GM19438 (cell line): ENCODE measurements around the gene SVOP.

Experiments
- ATAC-seq: cut with Tn5 transposase; IDR thresholded peaks from one replicate; pipeline ENCODE4 v1.9.1; 2021; ENCODE audit warnings: low read depth; ENCODE audit not compliant: unreplicated experiment

Gene SVOP

DNA sequence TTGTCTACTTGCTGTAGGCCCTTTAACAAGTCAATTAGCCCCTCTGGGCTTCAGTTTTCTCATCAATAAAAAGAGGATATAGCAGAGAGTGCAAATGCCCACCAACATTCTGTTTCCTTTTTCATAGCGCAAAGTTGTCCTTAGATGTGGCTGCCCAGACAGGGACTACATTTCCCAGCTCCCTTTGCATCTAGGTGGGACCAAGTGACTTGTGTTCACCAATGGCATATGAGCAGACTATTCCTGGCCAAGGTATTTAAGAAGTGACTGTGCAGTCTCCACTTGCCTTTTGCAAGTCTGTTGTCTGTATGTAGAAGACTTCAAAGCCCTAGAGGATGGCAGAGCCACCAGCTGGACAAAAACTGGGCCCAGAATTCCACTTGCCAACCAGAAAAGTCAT lies 81.3 kb downstream of the SVOP start:
- ATAC-seq: no peak

DNA sequence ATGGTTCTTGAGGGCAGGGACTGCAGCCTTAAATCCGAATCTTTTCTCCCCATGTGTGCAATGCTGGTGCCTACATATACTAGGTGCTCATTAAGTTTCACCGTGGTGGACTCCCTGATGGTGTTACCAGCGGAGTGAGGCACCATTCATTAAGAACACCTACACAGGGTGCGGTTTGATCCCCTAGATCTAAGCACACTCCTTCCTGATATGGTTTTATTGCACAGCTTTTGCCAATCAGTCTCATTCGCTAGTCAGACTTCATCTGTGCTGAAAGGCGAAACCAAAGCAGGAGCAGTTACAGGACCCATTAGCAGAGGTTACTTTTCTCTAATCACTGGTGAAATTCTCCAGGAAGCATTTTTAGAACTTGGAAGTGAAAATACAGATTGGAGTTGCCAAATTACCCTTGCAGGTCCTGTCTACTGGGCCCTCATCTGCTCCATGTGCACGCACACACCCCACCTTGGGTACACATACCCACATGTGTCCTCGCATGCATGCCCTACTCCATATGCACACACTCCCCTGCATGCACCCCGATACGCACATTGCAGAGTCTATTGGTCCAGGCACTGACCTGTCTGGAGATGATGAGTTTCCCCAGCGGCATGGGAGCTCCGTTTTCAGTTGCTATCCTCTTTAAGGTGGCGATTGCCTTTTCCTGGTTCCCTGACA lies 82.5 kb downstream of the SVOP start:
- ATAC-seq: no peak

DNA sequence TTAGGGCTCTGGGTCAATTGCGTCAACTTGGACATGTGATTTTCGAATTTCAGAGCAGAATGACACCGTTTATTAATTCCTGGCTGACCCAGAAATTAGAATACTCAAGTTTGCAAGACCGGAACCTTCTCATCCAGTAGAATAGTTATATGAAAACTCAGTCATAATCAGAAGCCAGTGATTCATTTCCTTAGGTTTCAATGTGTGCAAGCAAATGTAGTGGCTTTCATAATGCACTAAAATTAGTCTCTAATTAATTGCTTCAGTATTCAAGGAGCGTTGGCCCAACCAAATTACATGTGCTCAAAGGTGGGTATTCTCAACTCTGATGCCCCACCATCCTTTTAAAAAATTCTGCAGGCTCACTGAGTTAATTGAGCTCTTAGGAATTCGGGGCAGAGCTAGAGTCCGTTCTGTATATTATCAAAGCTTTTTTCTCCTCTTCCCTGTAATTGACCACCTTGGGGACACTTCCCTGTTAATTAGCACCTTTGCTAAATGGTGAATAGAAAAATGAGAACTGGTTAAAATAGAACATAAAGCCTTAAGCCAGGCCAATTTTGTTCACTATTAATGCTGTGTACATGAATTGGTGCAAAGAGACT lies 85.6 kb downstream of the SVOP start:
- no peak for ATAC-seq

DNA sequence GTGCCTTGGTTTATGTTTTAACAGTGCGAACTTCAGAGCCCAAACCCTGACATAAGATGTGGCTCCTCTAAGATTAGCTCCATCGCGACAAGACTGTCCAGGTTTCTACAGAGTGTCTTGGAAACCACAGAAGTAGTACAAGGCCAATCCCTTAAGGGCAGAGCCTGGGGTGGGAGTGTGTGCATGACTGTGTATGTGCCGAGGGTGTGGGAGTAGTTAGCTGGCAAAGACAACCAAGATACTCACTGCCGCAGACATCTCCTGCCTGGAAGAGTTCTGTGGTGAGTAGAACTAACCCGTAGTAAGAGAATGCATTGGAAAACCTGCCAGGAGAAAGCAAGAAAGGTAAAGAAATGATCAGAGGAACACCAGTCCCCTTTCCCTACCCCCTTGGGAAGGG lies 86.9 kb downstream of the SVOP start:
- ATAC-seq: no peak

DNA sequence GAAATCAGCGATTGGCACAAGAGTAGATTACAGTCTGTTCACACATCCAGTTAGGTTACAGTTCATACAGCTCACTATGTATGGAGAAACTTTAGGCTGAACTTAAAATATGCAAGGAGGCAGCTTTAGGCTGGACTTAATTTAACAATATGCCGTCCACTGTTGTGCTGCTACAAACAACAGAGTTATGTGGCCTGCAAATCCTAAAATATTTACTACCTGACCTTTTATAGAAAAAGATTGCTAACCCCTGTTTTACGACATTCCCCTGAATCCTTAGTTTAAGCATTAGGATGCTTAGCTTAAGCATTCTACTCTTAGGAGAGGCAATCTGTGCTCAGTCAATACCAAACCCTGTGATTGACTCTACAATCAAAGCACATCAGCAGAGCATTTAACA lies 90.1 kb downstream of the SVOP start:
- ATAC-seq: no peak

DNA sequence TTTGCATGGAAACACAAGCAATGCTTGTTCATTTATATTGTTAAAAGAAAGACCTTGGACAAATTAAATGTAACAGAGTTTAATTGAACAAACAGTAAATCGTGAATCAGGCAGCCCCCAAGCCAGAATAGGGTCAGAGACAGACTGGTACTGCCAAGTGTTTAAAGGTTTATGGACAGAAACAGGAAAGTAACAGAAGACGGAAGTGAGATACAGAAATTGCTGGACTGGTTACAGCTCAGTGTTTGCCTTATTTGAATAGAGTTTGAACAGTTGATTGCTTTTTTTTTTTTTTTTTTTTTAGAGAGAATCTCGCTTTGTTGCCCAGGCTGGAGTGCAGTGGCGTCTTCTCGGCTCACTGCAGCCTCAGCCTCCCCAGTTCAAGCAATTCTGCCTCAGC lies 90.7 kb downstream of the SVOP start:
- no peak for ATAC-seq

DNA sequence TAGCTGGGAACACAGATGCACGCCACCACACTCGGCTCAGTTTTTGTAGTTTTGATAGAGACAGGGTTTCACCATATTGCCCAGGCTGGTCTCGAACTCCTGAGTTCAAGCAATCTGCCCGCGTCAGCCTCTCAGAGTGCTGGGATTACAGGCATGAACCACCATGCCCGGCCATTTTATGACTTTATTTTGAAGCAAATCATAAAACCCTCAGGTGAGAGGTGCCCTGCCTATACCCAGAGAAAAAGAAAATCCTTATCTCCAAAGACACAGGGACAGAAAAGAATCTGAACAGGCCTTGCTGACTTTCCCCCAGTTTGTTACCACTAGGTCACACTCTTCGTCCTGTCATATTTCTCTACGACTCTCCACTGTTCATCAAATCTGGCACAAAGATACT lies 92.2 kb downstream of the SVOP start:
- ATAC-seq: no peak

DNA sequence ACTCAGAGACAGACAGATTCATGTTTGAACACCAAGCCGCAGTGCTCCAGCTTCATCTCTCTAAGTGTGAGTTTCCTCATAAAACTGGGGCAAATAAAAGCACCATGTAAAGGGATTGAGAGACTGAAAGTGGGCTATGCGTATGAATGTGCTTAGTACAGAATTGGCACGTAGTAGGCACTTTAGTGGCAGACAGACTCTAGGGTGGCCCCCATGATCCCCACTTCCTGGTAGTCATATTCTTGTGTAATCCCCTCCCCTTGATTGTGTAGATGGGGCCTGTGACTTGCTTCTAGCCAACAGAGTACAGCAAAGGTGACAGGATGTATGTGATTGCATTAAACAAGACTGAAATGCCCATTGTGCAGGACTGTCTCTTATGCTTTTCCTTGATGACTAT lies 98.0 kb downstream of the SVOP start:
- ATAC-seq: no peak

DNA sequence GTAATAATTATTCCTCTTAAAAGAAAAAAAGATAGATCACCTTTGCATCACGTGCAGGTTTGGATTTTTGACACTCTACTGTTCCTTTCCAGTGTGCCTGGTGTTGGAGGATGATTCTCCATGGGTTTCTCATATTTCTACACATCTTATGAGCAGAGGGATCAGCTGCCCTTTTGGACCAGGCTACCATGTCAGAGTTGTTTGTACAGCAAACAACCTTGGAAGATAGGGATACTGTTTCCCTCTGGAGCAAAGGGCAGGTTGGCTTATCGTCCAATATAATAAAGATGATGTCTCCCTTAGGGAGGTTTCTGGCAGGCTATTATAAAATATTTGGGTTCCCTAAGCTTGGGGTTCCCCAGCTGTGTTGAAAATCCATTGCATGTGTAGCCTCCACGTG lies 98.9 kb downstream of the SVOP start:
- no peak for ATAC-seq

DNA sequence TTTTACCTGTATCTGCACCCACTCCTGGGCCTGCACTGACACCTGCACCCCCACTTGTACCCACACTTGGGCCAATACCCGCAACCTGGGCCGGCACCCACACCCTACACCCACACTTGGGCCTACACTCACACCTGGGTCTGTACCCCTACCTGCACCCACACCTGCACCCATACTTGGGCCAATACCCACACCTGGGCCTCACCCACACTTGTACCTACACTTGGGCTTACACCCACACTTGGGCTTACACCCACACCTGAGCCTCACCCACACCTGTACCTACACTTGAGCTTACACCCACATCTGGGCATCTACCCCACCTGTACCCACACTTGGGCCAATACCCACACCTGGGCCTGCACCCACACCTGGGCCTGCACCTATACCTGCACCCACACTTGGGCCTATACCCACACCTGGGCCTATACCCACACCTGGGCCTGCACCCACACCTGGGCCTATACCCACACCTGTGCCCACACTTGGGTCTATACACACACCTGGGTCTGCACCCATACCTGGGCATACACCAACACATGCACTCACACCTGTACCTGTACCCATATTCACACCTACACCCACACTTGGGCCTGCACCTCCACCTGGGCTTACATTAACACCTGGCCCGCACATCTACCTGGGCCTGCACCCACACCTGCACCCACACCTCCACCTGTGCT lies 101.8 kb downstream of the SVOP start:
- ATAC-seq: no peak

DNA sequence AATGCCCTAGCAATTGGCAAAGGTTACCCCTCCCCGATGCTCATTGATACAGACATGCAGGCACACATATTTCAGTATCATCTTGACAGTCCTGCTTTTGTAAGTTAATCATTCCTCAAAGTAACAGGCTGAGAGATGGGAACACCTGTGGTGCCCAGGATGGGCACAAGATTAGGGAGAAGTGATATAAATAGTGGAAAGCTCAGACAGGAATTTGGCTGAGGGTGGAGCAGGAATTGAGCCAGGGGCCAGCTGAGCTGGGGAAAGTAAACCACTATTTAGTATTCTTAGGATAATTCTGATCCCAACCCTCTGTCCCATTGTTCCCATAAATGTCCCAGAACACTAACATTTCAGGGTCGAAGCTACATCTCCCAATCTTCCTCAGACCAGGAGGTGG lies 102.7 kb downstream of the SVOP start:
- ATAC-seq: no peak

DNA sequence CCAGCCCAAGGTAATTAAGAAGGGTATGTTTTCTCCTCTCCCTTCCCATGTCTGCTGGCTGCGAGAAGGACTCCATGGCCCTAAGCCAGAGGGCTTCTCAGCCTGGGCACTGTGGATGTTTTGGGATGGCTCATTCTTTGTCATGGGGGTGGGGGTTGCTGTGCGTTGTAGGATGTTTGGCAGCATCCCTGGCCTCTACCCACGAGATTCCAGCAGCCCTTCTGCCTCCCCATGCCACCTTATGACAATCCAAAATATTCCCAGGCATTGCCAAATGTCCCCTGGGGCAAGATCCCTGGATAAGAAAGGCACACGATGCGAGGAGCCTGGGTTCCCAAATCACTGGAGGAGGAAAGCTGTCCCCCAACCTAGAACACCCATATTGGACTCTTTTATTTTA lies 104.5 kb downstream of the SVOP start:
- no peak for ATAC-seq

DNA sequence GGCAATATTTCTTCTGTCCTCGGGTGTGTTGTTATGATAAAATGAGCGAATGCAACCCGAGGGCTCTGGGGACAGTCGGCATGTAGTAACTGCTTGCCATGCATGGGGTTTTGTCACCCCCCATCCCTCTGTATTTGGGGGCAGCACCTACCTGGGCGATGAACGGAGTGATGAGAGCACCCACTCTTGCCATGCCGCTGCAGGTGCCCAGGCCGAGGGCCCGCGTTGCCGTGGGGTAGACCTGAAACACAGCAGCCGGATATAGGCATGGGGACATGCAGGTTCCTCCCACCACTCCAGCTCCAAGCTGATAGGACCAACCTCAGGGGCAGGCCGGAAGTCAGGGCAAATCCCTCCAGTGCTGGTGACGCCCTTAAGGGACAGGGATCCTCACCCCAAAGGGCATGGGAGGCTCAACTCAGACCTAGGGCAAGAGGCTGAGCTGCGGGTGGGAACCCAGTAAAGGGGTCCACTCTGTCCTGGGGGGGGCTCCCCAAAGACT lies 105.2 kb downstream of the SVOP start:
- no peak for ATAC-seq

DNA sequence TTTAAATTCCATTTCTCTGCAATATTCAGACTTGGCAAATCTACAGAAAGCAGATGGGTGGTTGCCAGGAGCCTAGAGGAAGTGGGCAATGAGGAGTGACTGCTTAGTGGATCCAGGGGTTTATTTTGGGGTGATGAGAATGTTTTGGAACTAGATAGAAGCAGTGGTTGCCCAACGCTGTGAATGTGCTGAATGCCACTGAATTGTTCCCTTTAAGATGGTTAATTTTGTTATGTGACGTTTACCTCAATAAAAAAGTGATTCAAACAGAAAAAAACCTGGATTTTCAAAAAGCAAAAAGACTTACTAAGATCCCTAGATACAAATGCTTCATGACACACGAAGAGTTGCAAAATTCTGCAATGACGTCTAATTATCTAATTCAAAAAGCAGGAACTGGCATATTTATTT lies 106.7 kb downstream of the SVOP start:
- ATAC-seq: no peak

DNA sequence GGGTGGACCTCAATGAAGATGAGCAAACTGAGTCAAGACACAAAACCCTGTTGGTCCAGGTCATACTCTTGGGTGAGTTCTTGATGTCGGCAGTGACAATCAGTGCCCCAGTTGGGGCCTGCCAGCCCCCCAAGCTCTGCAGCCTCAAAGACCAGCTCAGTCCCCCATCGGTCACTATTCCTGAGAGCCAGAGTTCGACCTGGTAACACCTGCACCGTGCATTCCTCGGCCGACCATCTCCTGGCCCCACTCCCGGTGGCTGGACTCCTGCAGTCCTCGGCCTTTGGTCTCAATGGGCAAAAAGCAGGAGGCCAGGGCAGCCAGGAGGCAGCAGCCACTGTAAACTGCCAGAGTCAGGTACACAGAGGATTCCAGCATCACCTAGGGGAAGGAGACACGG lies 108.5 kb downstream of the SVOP start:
- no peak for ATAC-seq

DNA sequence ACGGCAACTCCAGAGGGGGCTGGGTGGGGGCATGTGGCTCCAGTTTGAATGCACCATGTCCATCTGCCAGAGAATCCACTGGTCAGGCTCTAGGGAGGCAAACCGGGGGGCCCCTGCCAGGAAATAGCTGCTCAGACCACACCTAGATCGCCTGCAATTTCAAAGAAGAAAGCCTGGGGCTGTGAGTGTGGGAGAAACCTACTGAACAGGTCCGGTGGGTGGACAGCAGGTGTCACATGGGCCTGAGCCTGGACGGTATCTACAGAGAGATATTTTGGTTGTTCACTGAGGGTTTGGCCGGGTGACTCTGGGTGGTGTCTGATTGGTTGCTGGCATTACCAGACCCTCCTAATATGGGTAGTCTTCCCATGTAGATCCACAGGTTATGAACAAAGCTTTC lies 109.0 kb downstream of the SVOP start:
- ATAC-seq: no peak

DNA sequence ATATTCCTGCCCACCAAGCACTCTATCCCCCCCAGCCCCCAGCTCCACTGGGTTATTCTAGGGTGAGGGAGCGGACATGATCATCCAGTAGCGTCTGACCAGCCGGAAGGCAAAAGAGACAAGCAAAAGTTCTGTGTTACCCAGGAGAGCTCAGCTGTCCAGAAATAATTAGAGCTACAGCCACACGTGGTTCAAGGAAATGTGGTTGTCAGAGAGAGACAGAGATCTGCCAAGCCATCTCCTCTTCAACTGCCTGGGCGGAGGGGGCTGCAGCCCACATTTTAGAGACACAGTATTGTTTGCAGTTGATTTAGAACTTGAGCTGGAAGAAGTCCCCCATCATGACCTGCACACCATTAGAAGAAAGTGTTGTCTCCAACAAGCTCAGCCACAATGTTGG lies 110.5 kb downstream of the SVOP start:
- no peak for ATAC-seq

DNA sequence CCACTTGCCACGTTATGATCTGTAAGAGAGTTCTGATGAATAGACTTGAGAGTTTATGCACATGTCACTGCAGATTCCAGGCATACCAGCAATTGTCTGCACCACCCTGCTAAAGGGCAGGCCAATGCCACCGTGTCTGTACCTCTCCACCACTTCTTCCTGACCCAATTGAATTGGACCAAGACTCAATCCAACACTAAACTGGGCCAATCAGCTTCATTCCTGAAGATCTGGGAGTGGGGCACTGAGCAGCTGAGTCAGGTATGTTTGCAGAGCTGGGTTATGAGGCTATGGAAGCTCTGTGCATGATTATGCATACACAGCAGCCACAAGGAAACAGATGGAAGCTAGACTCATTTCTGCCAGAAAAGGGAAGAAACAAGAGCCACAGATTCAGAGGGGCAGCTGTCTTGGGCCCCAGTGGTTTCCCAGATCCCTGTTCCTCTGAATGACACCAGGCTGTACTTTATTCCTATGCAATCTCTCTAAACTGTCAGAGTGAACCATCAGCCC lies 113.0 kb downstream of the SVOP start:
- no peak for ATAC-seq

DNA sequence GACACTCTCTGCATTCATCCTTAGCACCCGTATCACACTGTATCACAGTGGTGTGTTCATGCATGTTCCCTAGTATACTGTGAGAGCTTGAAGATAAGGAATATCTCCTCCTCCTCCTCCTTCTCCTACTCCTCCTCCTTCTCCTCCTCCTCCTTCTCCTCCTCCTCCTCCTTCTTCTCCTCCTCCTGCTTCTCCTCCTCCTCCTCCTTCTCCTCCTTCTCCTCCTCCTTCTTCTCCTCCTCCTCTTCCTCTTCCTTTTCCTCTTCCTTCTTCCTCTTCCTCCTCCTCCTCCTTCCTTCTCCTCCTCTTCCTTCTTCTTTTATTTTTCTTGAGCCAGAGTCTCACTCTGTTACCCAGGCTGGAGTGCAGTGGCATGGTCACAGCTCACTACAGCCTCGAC lies 113.9 kb downstream of the SVOP start:
- no peak for ATAC-seq

DNA sequence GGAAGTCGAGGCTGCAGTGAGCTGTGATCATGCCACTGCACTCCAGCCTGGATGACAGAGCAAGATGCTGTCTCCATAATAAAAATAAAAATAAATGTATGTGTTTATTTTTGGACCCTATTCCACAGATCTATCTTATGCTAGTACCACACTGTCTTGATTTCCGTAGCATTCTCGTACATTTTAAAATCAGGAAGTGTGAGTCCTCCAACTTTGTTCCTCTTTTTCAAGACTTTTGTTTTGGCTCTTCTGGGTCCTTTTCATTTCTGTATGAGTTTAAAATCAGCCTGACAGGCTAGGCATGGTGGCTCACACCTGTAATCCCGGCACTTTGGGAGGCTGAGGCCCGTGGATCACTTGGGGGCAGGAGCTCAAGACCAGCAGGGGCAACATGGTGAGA lies 115.1 kb downstream of the SVOP start:
- no peak for ATAC-seq

DNA sequence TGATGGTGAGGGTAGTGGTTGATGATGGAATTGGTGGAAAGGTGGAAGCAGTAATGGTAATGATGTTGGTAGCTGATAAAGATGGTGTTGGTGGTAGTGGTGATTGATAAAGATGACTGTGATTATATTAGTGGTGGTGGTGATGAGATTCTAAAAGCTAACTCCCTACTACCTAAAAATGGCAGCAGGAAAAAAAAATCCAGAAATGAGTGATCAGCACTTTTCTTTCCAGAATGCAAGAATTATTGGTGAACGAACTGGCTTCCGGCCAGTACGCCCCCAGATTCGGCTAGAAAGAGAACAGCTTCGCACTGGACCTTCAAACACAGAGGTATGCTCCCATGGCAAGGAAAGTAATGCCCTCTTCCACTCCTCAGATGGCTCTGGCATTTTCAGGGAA lies 121.7 kb downstream of the SVOP start:
- ATAC-seq: no peak

DNA sequence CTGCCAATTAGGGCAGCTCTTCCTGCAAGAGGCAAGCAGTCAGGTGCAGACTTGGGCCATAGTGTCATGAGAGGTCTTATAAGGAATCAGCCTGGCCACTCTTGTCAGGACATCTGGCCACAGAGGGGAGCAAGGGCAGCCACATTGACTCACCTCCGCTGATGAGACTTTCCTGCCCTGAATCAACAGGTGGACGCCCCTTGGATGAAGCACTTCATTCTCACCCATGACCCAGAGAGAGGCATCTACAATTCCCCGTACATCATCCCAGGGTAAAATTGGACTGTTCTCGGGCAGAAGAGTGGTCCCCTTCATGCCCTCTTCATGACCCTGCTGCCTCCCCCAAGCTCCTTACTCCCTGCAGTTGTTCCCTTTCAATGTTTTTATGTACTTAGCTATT lies 124.1 kb downstream of the SVOP start:
- no peak for ATAC-seq
